Measurements from ENCODE around the gene MYO1H.
A peak's percentile ranks its signal among the peaks of the same experiment; 100 is the strongest.

MYO1H gene

DNA sequence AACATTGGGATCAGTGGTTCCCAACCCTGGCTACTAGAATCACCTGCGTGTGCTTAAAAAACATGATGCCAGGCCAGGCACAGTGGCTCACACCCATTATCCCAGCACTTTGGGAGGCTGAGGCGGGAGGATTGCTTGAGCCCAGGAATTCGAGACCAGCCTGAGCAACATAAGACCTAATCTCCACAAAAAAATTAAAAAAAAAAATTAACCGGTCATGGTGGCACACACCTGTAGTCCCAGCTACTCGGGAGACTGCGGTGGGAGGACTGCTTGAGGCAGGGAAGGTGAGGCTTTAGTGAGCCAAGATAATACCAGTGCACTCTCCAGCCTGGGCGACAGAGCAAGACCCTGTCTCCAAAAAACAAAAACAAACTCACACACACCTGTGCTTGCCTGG is 127.4 kb downstream of the MYO1H start:
- Histone ChIP-seq H3K27ac (ENCODE audit: low read depth, low read length) (no peak overlapping the region), H3K4me3 (ENCODE audit: low read length) (no peak overlapping the region), H3K36me3 (ENCODE audit: control insufficient read depth, insufficient read depth, low read length) (no peaks in the 10 kb centered on the region), H3K4me1 (ENCODE audit: control insufficient read depth, insufficient read depth, low read length) (peaks cover 18% of the 10 kb centered on the region), H3K27me3 (ENCODE audit: control insufficient read depth, insufficient read depth, low read length) (no peaks in the 10 kb centered on the region), H3K9ac (ENCODE audit: low read length) (no peak overlapping the region)

DNA sequence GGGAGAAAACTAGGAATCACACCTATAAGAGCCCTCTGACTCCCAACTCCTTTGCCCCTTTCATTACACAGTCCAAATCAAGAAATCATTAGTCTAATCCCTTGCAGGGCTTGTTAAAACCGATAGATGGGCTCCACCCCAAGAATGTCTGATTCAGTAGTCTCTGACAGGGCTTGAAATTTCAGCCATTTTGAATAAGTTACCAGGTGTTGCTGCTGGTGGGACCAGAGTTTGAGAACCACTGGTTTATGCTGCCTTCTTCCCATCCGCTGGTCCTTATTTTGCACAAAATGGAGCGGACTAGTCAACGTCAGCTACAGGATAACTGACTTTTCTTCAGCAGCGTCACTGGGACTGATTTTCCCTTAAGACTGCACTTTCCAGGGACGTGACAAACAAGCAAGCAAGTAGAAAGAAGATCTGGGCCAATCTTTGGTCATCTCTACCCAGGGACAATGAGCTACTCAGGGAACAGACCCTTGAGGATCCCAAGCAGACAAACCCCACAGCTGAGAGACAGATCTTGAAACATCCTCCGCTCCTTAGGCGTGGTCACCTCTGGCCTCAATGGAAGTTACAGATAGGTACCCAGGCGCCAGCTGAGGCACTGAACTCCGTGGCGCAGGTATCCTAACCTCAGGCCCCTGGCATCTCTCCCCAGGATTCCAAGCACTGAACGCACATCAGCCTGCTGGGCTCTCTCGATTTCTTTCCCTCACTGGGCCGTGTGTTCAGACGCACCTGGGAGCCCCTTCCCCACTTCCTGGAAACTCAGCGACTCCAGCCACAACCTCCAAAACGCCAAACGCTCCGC is 128.5 kb downstream of the MYO1H start:
- H3K36me3 ChIP-seq (ENCODE audit: control insufficient read depth, insufficient read depth, low read length): no peaks in the 10 kb centered on the region
- H3K27me3 ChIP-seq (ENCODE audit: control insufficient read depth, insufficient read depth, low read length): no peaks in the 10 kb centered on the region
- peak overlapping the region; percentile 98 for H3K27ac ChIP-seq (ENCODE audit: low read depth, low read length)
- peaks cover 17% of the 10 kb centered on the region for H3K4me1 ChIP-seq (ENCODE audit: control insufficient read depth, insufficient read depth, low read length)
- H3K4me3 ChIP-seq (ENCODE audit: low read length): peak overlapping the region; percentile 94
- H3K9ac ChIP-seq (ENCODE audit: low read length): peak overlapping the region; percentile 59

DNA sequence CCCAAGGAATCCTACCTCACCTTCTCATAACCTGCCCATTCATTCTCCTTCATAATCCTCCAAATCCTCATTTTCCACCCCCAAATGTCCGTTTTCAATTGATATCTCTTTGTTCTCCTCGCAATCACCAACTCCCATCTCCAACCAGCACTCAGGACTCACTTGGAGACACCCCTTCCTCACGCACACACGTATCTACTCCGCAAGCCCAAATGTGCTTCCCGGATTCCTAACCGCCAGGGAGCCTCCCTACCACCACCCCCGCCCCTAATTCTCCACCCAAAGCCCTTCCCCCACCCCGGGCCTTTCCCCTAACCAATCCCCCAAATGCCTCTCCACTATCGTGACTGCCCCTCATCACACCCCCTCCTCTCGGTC is 129.1 kb downstream of the MYO1H start:
- Histone ChIP-seq H3K27me3 (ENCODE audit: control insufficient read depth, insufficient read depth, low read length) (no peaks in the 10 kb centered on the region), H3K27ac (ENCODE audit: low read depth, low read length) (peak overlapping the region; percentile 98), H3K9ac (ENCODE audit: low read length) (peak overlapping the region; percentile 88), H3K4me1 (ENCODE audit: control insufficient read depth, insufficient read depth, low read length) (peaks cover 17% of the 10 kb centered on the region), H3K4me3 (ENCODE audit: low read length) (peak overlapping the region; percentile 94), H3K36me3 (ENCODE audit: control insufficient read depth, insufficient read depth, low read length) (no peaks in the 10 kb centered on the region)

DNA sequence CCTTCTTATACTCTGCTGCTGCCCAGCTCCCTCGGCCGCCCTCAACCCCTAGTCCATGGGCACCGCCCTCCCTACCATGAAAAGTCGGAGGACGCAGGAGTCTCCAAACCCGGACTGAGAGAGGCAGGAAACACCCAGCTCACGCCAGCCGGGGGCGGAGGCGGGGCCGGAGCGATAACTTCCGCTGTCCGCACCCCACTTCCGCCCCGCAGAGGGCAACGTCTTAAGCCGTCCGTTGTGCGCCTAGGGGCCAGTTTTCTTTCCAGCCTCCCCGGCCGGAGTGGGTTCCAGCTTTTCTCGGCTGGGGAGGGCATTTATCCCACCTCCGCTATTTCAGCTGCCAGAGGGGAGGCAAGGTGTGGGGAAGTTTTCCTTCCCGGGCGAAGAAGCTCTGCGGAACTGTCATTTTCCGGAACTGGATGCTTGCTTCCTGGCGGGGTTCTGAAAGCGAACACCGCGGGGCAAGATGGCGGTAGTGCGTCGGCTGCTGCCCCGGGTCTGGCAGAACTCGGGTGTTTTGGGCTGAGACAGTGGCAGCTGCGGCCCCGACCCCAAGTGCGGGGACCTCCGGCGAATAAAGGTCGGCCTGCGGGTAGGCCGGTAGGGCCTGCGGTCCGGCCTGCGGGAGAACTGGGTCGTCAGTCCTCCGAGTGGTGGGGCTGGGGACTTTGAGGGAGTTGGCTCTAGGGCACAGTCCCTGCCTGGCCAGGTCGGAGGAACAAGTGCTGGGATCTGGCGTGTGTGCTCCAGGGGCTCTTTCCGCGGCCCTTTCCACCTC is 129.7 kb downstream of the MYO1H start, which contains the start of the genes KCTD10 and UBE3B:
Gene KCTD10, minus strand, starts transcription at position 116 of the 778 bp plus-strand sequence. Its CDS starts 38 bp downstream, at position 78.
Gene UBE3B, plus strand, starts transcription at position 450 of the 778 bp plus-strand sequence. CDS start 5,918 bp downstream, outside the sequence.
- Histone ChIP-seq H3K4me3 (ENCODE audit: low read length) (peak within 1 kb of the TSS; percentile 94), H3K36me3 (ENCODE audit: control insufficient read depth, insufficient read depth, low read length) (no peaks in the 10 kb centered on the region), H3K9ac (ENCODE audit: low read length) (peak within 1 kb of the TSS; percentile 88), H3K27ac (ENCODE audit: low read depth, low read length) (peak within 1 kb of the TSS; percentile 98), H3K27me3 (ENCODE audit: control insufficient read depth, insufficient read depth, low read length) (no peaks in the 10 kb centered on the region), H3K4me1 (ENCODE audit: control insufficient read depth, insufficient read depth, low read length) (peaks cover 17% of the 10 kb centered on the region)

DNA sequence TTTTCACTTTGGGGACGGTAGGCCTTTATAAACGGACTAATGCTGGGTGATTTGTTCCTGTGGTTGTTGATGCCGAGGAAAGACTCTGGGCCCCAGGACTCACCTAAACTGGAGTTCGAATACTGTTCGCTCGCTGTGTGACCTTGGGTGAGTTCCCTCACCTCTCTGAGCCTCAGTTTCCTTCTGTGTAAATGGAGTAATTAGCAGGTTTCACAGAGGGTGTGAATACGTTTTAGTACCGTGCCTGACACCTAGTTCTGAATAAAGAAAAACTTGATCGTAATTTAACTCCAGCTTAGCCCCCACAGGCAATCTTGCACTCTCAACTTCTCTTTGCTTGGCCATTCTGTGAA is 130.2 kb downstream of the MYO1H start:
- H3K27me3 ChIP-seq (ENCODE audit: control insufficient read depth, insufficient read depth, low read length): no peaks in the 10 kb centered on the region
- peak overlapping the region; percentile 88 for H3K9ac ChIP-seq (ENCODE audit: low read length)
- H3K36me3 ChIP-seq (ENCODE audit: control insufficient read depth, insufficient read depth, low read length): no peaks in the 10 kb centered on the region
- H3K4me3 ChIP-seq (ENCODE audit: low read length): peak overlapping the region; percentile 94
- peaks cover 17% of the 10 kb centered on the region for H3K4me1 ChIP-seq (ENCODE audit: control insufficient read depth, insufficient read depth, low read length)
- H3K27ac ChIP-seq (ENCODE audit: low read depth, low read length): peak overlapping the region; percentile 98

DNA sequence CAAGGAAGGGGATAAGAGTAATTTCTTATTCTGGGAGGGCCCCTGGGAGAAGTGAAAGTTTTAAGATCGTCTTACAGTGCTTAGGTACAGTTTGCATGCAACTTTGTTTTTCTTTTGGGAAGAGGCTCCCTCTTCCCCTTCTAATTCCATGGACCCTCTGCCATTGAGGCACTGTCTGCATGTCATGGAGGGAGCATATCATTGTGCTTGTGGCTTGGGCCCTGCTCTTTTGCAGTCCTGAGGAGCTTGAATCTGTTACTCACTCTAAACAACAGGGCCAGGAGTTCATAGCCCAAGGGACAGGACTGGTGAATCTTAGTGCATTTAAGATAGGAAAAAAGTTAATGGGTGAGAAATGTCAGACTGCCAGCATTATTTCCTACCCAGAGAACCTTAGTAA is 132.1 kb downstream of the MYO1H start:
- no peak overlapping the region for H3K9ac ChIP-seq (ENCODE audit: low read length)
- H3K4me3 ChIP-seq (ENCODE audit: low read length): no peak overlapping the region
- peaks cover 9% of the 10 kb centered on the region for H3K36me3 ChIP-seq (ENCODE audit: control insufficient read depth, insufficient read depth, low read length)
- no peak overlapping the region for H3K27ac ChIP-seq (ENCODE audit: low read depth, low read length)
- H3K4me1 ChIP-seq (ENCODE audit: control insufficient read depth, insufficient read depth, low read length): peaks cover 13% of the 10 kb centered on the region
- no peaks in the 10 kb centered on the region for H3K27me3 ChIP-seq (ENCODE audit: control insufficient read depth, insufficient read depth, low read length)

- peaks cover 14% of the 10 kb centered on the region for H3K36me3 ChIP-seq (ENCODE audit: control insufficient read depth, insufficient read depth, low read length)
- H3K27ac ChIP-seq (ENCODE audit: low read depth, low read length): no peak overlapping the region
- peaks cover 12% of the 10 kb centered on the region for H3K4me1 ChIP-seq (ENCODE audit: control insufficient read depth, insufficient read depth, low read length)
- no peak overlapping the region for H3K9ac ChIP-seq (ENCODE audit: low read length)
- no peaks in the 10 kb centered on the region for H3K27me3 ChIP-seq (ENCODE audit: control insufficient read depth, insufficient read depth, low read length)
- H3K4me3 ChIP-seq (ENCODE audit: low read length): no peak overlapping the region
Measured at GRCh38 chr12:109480356-109480755, 132.7 kb downstream of the MYO1H start.

- H3K27me3 ChIP-seq (ENCODE audit: control insufficient read depth, insufficient read depth, low read length): no peaks in the 10 kb centered on the region
- H3K4me1 ChIP-seq (ENCODE audit: control insufficient read depth, insufficient read depth, low read length): peaks cover 3% of the 10 kb centered on the region
- no peak overlapping the region for H3K4me3 ChIP-seq (ENCODE audit: low read length)
- peaks cover 28% of the 10 kb centered on the region for H3K36me3 ChIP-seq (ENCODE audit: control insufficient read depth, insufficient read depth, low read length)
- no peak overlapping the region for H3K9ac ChIP-seq (ENCODE audit: low read length)
- H3K27ac ChIP-seq (ENCODE audit: low read depth, low read length): no peak overlapping the region
Measured at GRCh38 chr12:109481863-109482262, 134.2 kb downstream of the MYO1H start.

DNA sequence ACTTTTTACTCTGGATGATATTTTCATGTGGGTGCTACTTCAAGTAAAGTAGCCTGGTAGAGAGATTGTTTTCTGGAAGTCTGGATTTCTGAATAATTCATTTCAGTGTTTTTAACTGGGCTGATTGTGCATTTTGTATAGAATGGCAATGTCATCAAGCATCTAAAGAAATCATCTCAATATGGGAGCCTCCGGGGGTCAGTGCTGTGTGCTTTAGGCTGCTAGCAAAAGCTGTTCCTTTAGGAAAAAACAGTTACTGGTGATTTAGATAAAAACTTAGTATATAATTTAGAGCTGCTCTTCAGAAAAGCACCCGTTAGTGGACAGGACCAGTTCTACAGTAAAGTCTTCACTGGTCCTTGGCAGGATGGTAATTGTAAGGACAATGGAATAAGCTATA is 134.8 kb downstream of the MYO1H start:
- Histone ChIP-seq H3K4me1 (ENCODE audit: control insufficient read depth, insufficient read depth, low read length) (peaks cover 3% of the 10 kb centered on the region), H3K27me3 (ENCODE audit: control insufficient read depth, insufficient read depth, low read length) (no peaks in the 10 kb centered on the region), H3K9ac (ENCODE audit: low read length) (no peak overlapping the region), H3K27ac (ENCODE audit: low read depth, low read length) (no peak overlapping the region), H3K4me3 (ENCODE audit: low read length) (no peak overlapping the region), H3K36me3 (ENCODE audit: control insufficient read depth, insufficient read depth, low read length) (peaks cover 34% of the 10 kb centered on the region)

- Histone ChIP-seq H3K4me3 (ENCODE audit: low read length) (no peak overlapping the region), H3K4me1 (ENCODE audit: control insufficient read depth, insufficient read depth, low read length) (peaks cover 3% of the 10 kb centered on the region), H3K36me3 (ENCODE audit: control insufficient read depth, insufficient read depth, low read length) (peaks cover 38% of the 10 kb centered on the region), H3K27me3 (ENCODE audit: control insufficient read depth, insufficient read depth, low read length) (no peaks in the 10 kb centered on the region), H3K9ac (ENCODE audit: low read length) (no peak overlapping the region), H3K27ac (ENCODE audit: low read depth, low read length) (no peak overlapping the region)
Measured at GRCh38 chr12:109482894-109483293, 135.2 kb downstream of the MYO1H start.

DNA sequence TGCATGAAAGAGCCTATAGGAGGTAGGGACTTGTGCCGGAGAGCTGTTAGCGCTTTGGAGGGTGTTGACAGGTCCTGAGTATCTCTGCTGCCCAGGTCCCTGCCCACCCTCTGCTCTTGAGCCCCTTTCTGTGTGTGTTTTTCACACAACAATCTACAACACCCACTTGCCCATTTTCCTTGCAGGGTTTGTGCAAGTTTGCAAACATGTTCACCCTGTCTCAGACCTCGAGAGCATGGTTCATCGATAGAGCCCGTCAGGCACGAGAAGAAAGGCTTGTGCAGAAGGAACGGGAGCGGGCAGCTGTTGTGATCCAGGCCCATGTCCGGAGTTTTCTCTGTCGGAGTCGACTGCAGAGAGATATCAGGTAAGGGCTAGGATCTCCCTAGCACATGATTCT is 135.6 kb downstream of the MYO1H start:
- H3K27ac ChIP-seq (ENCODE audit: low read depth, low read length): no peak overlapping the region
- no peaks in the 10 kb centered on the region for H3K27me3 ChIP-seq (ENCODE audit: control insufficient read depth, insufficient read depth, low read length)
- H3K4me3 ChIP-seq (ENCODE audit: low read length): no peak overlapping the region
- H3K36me3 ChIP-seq (ENCODE audit: control insufficient read depth, insufficient read depth, low read length): peaks cover 42% of the 10 kb centered on the region
- H3K9ac ChIP-seq (ENCODE audit: low read length): no peak overlapping the region
- H3K4me1 ChIP-seq (ENCODE audit: control insufficient read depth, insufficient read depth, low read length): peaks cover 3% of the 10 kb centered on the region

- Histone ChIP-seq H3K4me1 (ENCODE audit: control insufficient read depth, insufficient read depth, low read length) (no peaks in the 10 kb centered on the region), H3K27me3 (ENCODE audit: control insufficient read depth, insufficient read depth, low read length) (no peaks in the 10 kb centered on the region), H3K36me3 (ENCODE audit: control insufficient read depth, insufficient read depth, low read length) (peaks cover 59% of the 10 kb centered on the region), H3K4me3 (ENCODE audit: low read length) (no peak overlapping the region), H3K27ac (ENCODE audit: low read depth, low read length) (no peak overlapping the region), H3K9ac (ENCODE audit: low read length) (no peak overlapping the region)
Measured at GRCh38 chr12:109485201-109485600, 137.5 kb downstream of the MYO1H start.

All from rectal smooth muscle tissue (tissue), 1 donor.